Parathyroid adenoma (tissue), 2 donors: Measurements from ENCODE around the gene ATF7.

Experiments used
- H2AFZ ChIP-seq: fragments of 300-600 bp; sonication (generic); one replicate; pipeline ENCODE4 v1.7.0; 2017; ENCODE audit warnings: antibody characterized with exemption, mild to moderate bottlenecking
- H3K27ac ChIP-seq: fragments of 300-600 bp; sonication (generic); one replicate; pipeline ENCODE4 v1.7.0; 2017
- H3K27me3 ChIP-seq: fragments of 300-600 bp; sonication (generic); one replicate; pipeline ENCODE4 v1.7.0; 2017; ENCODE audit warnings: low read length; ENCODE audit not compliant: control insufficient read depth, insufficient read depth
- H3K36me3 ChIP-seq: fragments of 300-600 bp; sonication (generic); one replicate; pipeline ENCODE4 v1.7.0; 2017; ENCODE audit warnings: low read length; ENCODE audit not compliant: control insufficient read depth, insufficient read depth
- H3K4me1 ChIP-seq: fragments of 300-600 bp; sonication (generic); one replicate; pipeline ENCODE4 v1.7.0; 2017; ENCODE audit warnings: control low read depth
- H3K4me2 ChIP-seq: fragments of 300-600 bp; sonication (generic); one replicate; pipeline ENCODE4 v1.7.0; 2017; ENCODE audit warnings: low read length
- H3K4me3 ChIP-seq: fragments of 300-600 bp; sonication (generic); one replicate; pipeline ENCODE4 v1.7.0; 2017; ENCODE audit warnings: low read depth, low read length
- H3K79me2 ChIP-seq: fragments of 300-600 bp; sonication (generic); one replicate; pipeline ENCODE4 v1.7.0; 2017; ENCODE audit warnings: control low read depth
- H3K9ac ChIP-seq: fragments of 300-600 bp; sonication (generic); one replicate; pipeline ENCODE4 v1.7.0; 2017; ENCODE audit warnings: mild to moderate bottlenecking
- H3K9me3 ChIP-seq: fragments of 300-600 bp; sonication (generic); one replicate; pipeline ENCODE4 v1.7.0; 2017; ENCODE audit warnings: low read length; ENCODE audit not compliant: control insufficient read depth
- CTCF ChIP-seq: fragments of 300-600 bp; sonication (generic); IDR thresholded peaks from one replicate; pipeline ENCODE4 v1.7.0; 2017; ENCODE audit warnings: antibody characterized with exemption, mild to moderate bottlenecking
- donor health status: primary hyperparathyroidism.

Gene ATF7

DNA sequence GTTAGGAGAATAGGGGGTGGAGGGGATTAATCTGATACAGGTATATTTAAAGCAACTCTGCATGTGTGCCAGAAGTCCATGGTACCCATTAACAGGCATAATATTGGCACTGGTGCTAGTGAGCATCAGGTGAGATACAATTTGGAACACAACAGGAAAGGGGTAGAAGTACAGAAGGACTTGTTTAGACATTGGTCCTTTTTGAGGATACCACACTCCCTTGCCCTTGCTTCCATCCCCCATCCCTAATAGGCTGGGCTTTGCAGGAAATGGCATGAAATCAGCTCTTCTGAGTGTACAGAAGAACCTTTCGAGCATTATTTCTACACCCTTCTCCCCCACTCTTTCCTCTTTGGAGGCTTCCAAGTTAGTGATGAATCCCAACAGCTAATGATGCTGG, 157.9 kb downstream of the ATF7 start:
- no peak overlapping the region for H3K27ac ChIP-seq
- H2AFZ ChIP-seq: no peak overlapping the region
- no peak overlapping the region for H3K4me3 ChIP-seq
- peaks cover 17% of the 10 kb centered on the region for H3K4me1 ChIP-seq
- no peaks in the 10 kb centered on the region for H3K9me3 ChIP-seq
- peaks cover 24% of the 10 kb centered on the region for H3K79me2 ChIP-seq
- no peaks in the 10 kb centered on the region for H3K36me3 ChIP-seq
- H3K9ac ChIP-seq: no peak overlapping the region
- H3K27me3 ChIP-seq: no peaks in the 10 kb centered on the region
- no peak for TF ChIP-seq CTCF
- H3K4me2 ChIP-seq: no peak overlapping the region

DNA sequence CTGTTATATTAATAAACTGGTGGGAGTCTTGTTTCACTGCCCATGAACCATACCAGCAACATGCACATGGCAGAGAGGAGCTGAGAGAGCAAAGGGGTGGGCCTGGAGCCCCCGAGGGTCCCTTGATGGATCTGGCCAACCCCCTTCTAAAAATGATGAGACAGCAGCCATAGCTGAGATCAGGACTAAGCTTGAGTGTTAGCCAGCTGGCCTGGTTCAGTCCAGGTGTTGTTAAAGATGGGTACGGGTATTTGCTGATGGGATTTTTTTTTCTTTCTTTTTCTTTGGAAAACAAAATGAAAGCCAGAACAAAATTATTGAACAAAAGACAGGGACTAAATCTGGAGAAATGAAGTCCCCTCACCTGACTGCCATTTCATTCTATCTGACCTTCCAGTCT, 158.3 kb downstream of the ATF7 start:
- Histone ChIP-seq H3K4me3 (no peak overlapping the region), H3K27me3 (no peaks in the 10 kb centered on the region), H3K27ac (no peak overlapping the region), H3K9me3 (no peaks in the 10 kb centered on the region), H2AFZ (no peak overlapping the region), H3K4me2 (no peak overlapping the region), H3K79me2 (peaks cover 24% of the 10 kb centered on the region), H3K4me1 (peaks cover 13% of the 10 kb centered on the region), H3K36me3 (no peaks in the 10 kb centered on the region), H3K9ac (no peak overlapping the region)
- no peak for TF ChIP-seq CTCF

DNA sequence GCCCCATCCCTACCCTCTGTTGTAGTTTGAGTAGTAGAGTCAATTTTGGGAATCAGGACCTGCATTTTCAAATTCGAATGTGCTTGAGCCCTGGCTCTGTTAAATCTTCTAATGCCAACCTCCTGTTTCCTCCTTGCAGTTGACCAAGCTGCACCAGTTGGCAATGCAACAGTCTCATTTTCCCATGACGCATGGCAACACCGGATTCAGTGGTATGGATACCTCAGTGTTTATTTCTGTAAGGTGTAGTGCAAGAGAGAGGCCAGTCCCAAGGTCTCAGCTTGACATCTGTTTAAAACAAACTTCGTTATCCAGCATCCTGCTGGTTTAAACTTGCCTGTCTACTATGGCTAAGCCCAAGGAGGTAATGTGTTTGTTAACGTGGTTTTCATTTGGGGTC, 159.1 kb downstream of the ATF7 start:
- H3K4me2 ChIP-seq: no peak overlapping the region
- no peak for TF ChIP-seq CTCF
- no peak overlapping the region for H3K4me3 ChIP-seq
- H3K27ac ChIP-seq: no peak overlapping the region
- no peak overlapping the region for H2AFZ ChIP-seq
- no peak overlapping the region for H3K9ac ChIP-seq
- H3K9me3 ChIP-seq: no peaks in the 10 kb centered on the region
- peaks cover 30% of the 10 kb centered on the region for H3K79me2 ChIP-seq
- H3K4me1 ChIP-seq: peaks cover 7% of the 10 kb centered on the region
- H3K36me3 ChIP-seq: no peaks in the 10 kb centered on the region
- H3K27me3 ChIP-seq: no peaks in the 10 kb centered on the region

DNA sequence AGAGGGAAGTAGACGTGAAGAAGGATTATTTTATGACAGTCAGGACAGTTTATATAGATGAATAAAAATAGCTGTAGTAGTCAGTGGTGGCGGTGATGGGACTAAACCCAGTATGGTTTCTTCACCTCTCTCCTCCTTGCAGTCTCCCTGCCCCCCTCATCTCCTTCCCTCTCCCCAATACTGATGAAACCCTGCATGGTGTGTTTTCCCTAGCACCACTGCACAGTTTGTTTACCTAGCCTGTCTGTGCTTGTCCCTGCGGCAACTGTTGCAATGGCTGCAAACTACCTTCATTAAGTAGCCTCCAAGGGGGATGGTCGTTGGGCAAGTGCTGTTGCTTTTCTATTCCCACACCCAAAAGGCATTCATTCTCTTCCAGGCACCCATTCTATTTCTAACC, 159.5 kb downstream of the ATF7 start:
- Histone ChIP-seq H3K9me3 (no peaks in the 10 kb centered on the region), H3K9ac (no peak overlapping the region), H3K4me3 (no peak overlapping the region), H3K4me2 (no peak overlapping the region), H3K27me3 (no peaks in the 10 kb centered on the region), H2AFZ (no peak overlapping the region), H3K4me1 (peaks cover 3% of the 10 kb centered on the region), H3K27ac (no peak overlapping the region), H3K79me2 (peaks cover 30% of the 10 kb centered on the region), H3K36me3 (no peaks in the 10 kb centered on the region)
- no peak for TF ChIP-seq CTCF

DNA sequence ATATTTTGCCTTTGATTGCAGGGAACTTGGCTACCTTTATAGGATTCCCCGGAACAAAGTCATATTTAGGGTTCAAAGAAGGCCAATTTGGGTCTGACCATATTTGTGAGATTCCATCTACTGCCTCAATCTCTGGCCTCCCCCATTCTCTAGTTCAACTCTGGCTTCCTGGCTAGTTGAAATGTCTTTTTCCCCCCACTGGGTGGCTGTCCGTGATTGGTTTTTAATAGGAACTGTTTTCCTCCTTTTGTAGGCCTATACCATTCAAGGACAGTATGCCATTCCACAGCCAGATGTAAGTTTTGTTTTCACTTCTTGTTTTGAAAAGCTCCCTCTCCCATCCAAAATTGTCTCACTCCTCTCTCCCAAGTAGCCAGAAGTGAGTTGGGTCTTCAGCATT, 160.5 kb downstream of the ATF7 start:
- Histone ChIP-seq H3K9ac (no peak overlapping the region), H3K9me3 (no peaks in the 10 kb centered on the region), H3K4me1 (peaks cover 11% of the 10 kb centered on the region), H3K4me2 (no peak overlapping the region), H3K27me3 (no peaks in the 10 kb centered on the region), H3K79me2 (peaks cover 36% of the 10 kb centered on the region), H3K36me3 (no peaks in the 10 kb centered on the region), H2AFZ (no peak overlapping the region), H3K27ac (no peak overlapping the region), H3K4me3 (no peak overlapping the region)
- TF ChIP-seq CTCF: no peak
